Endometrium (tissue), 2 donors: ENCODE measurements around the gene MS4A6A.
"Not testable (repeated sequence)": the region's sequence is repeated elsewhere in the genome, so short reads cannot be mapped to it uniquely, and the experiment has no call there.

ENCODE experiments used
- FAIRE-seq: peaks from 2 replicates; lab custom pipeline; 2012; peaks lifted over from hg19 to GRCh38; lab: Jason Lieb, UNC
- donor health status: control.
- donor health status: control.

The MS4A6A gene

GRCh38 chr11:60182541-60183330, at the start of gene MS4A6A:
TSS of gene MS4A6A (minus strand) at chr11:60183083. CDS start at chr11:60181727, 1,356 bp downstream.
- no peak for FAIRE-seq

GRCh38 chr11:60230681-60231080, 47.8 kb upstream of the MS4A6A start:
- no peak for FAIRE-seq

GRCh38 chr11:60222141-60222540, 39.3 kb upstream of the MS4A6A start:
- no peak for FAIRE-seq

GRCh38 chr11:60221692-60222091, 38.8 kb upstream of the MS4A6A start:
- no peak for FAIRE-seq

GRCh38 chr11:60221181-60221580, 38.3 kb upstream of the MS4A6A start:
- FAIRE-seq, result no peak

GRCh38 chr11:60214386-60214785, 31.5 kb upstream of the MS4A6A start:
- no peak for FAIRE-seq

GRCh38 chr11:60211206-60211605, 28.3 kb upstream of the MS4A6A start:
- no peak for FAIRE-seq

GRCh38 chr11:60209977-60210376, 27.1 kb upstream of the MS4A6A start:
- FAIRE-seq, result no peak

GRCh38 chr11:60208951-60209350, 26.1 kb upstream of the MS4A6A start:
- FAIRE-seq, result no peak

GRCh38 chr11:60208146-60208895, 25.4 kb upstream of the MS4A6A start:
- no peak for FAIRE-seq

- no peak for FAIRE-seq
Measured at GRCh38 chr11:60206616-60207015, 23.7 kb upstream of the MS4A6A start.

GRCh38 chr11:60204922-60205321, 22.0 kb upstream of the MS4A6A start:
- no peak for FAIRE-seq

GRCh38 chr11:60201334-60201733, 18.5 kb upstream of the MS4A6A start:
- not testable (repeated sequence) for FAIRE-seq

- no peak for FAIRE-seq
Measured at GRCh38 chr11:60197442-60197841, 14.6 kb upstream of the MS4A6A start.

- FAIRE-seq, result no peak
Measured at GRCh38 chr11:60195923-60196368, 13.1 kb upstream of the MS4A6A start.

GRCh38 chr11:60194511-60194910, 11.6 kb upstream of the MS4A6A start:
- no peak for FAIRE-seq

GRCh38 chr11:60193687-60194433, 11.0 kb upstream of the MS4A6A start:
- no peak for FAIRE-seq

- not testable (repeated sequence) for FAIRE-seq
Measured at GRCh38 chr11:60192564-60192963, 9.7 kb upstream of the MS4A6A start.

- not testable (repeated sequence) for FAIRE-seq
Measured at GRCh38 chr11:60188481-60188880, 5.6 kb upstream of the MS4A6A start.

GRCh38 chr11:60186128-60186527, 3.2 kb upstream of the MS4A6A start:
- not testable (repeated sequence) for FAIRE-seq

- not testable (repeated sequence) for FAIRE-seq
Measured at GRCh38 chr11:60185512-60185827, 2.6 kb upstream of the MS4A6A start.

GRCh38 chr11:60184824-60185511, 2.1 kb upstream of the MS4A6A start:
- FAIRE-seq, result no peak
